Activated CD8-positive, alpha-beta T cell treated with anti-CD3 and anti-CD28 coated beads for 36 hours (primary cell): Measurements from ENCODE around the gene PPP1R14C. TPM values are rescaled to one million over a fixed set of nuclear protein-coding genes. Genes with fewer than 3 reads are reported as not detected.

Experiments used
- ATAC-seq: fragments of 200-7000 bp; cut with Tn5 transposase; one replicate; pipeline ENCODE4 v1.10.0; 2021; ENCODE audit warnings: mild to moderate bottlenecking, moderate library complexity
- CTCF ChIA-PET: fragments of 350-600 bp; sonication (Branson Sonifier 250); formaldehyde crosslinking; loops from one replicate; lab custom pipeline; 2021; ENCODE audit warnings: antibody characterized with exemption; lab: Charles Lee
- POLR2A ChIA-PET: fragments of 350-600 bp; sonication (Branson Sonifier 250); formaldehyde crosslinking; loops from one replicate; lab custom pipeline; 2021; ENCODE audit warnings: antibody characterized with exemption; lab: Charles Lee
- DNase-seq: peaks from one replicate; pipeline ENCODE4 v3.0.0-alpha.2; 2020
- H3K27ac Mint-ChIP-seq: one replicate; pipeline ENCODE4 v1.8.0; 2021; ENCODE audit warnings: mild to moderate bottlenecking, mixed read lengths
- H3K27me3 Mint-ChIP-seq: one replicate; pipeline ENCODE4 v1.8.0; 2021; ENCODE audit warnings: mixed read lengths
- H3K36me3 Mint-ChIP-seq: one replicate; pipeline ENCODE4 v1.8.0; 2021; ENCODE audit warnings: low read depth, mixed read lengths
- H3K4me1 Mint-ChIP-seq: one replicate; pipeline ENCODE4 v1.8.0; 2021; ENCODE audit warnings: low read depth, mixed read lengths
- H3K4me3 Mint-ChIP-seq: one replicate; pipeline ENCODE4 v1.8.0; 2021; ENCODE audit warnings: mild to moderate bottlenecking, moderate library complexity, mixed read lengths
- H3K9me3 Mint-ChIP-seq: one replicate; pipeline ENCODE4 v1.8.0; 2021; ENCODE audit warnings: mixed read lengths
- intact Hi-C: fragments of 100-400 bp; cut with micrococcal nuclease; formaldehyde crosslinking; loops from one replicate; pipeline ENCODE4 v1.10.0; 2022
- total RNA-seq, 2 experiments: library from RNA; stranded (reverse); gene quantifications; one replicate each; pipeline ENCODE4 v1.2.3, GENCODE V29; 2021
- TF ChIP-seq, protein P1 (sequence below): fragments of 200-600 bp; IDR thresholded peaks from one replicate; pipeline ENCODE4 v1.8.0; 2022; ENCODE audit warnings: antibody characterized with exemption, mild to moderate bottlenecking

The PPP1R14C gene
- total RNA-seq, 2 experiments from 2014 or later: 0.65 to 0.86 TPM

DNA sequence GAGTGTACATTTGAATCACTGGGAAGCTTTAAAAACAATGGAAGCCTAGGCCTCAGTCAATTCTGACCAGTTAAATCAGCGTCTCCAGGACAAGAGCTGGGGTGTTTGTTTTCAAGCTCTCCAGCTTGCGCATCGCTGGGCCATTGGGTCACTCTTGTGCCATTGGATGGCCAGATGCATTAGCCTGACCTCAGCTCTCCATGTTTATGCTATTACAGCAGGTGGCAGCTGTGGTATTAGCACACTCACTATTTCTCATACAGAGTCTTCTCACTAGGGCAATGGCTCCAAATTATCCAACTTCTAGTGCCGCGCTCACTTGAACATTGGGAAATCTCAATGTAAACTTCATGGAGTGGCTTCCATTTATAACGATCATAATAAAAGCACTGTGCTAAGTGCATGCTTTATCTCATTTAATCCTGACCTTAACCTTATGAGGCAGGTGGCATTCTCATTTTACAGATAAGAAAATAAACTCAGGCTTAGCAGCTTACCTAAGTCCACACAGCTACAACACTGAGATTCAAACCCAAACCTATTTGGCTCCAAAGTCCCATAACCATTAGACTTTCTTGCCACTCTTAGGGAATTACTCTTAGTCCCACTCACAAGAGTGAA, 108.8 kb downstream of the PPP1R14C start:
- DNase-seq: no peak
- H3K27ac Mint-ChIP-seq: no peak overlapping the region
- no peak overlapping the region for H3K4me3 Mint-ChIP-seq
- ChIA-PET POLR2A (interaction anchor here (0.9 to 1.3 kb wide), 2 partner anchors 11 to 12 kb away, joined by 3 to 7 read pairs; no protein-coding TSS in a partner anchor), CTCF (interaction anchor here (0.8 to 1.1 kb wide), 2 partner anchors 19 to 24 kb away, joined by 3 read pairs; no protein-coding TSS in a partner anchor)
- ATAC-seq: no peak
- H3K36me3 Mint-ChIP-seq: no peaks in the 10 kb centered on the region
- H3K27me3 Mint-ChIP-seq: peaks cover 20% of the 10 kb centered on the region
- peaks cover 28% of the 10 kb centered on the region for H3K4me1 Mint-ChIP-seq
- TF ChIP-seq, protein P1, sequence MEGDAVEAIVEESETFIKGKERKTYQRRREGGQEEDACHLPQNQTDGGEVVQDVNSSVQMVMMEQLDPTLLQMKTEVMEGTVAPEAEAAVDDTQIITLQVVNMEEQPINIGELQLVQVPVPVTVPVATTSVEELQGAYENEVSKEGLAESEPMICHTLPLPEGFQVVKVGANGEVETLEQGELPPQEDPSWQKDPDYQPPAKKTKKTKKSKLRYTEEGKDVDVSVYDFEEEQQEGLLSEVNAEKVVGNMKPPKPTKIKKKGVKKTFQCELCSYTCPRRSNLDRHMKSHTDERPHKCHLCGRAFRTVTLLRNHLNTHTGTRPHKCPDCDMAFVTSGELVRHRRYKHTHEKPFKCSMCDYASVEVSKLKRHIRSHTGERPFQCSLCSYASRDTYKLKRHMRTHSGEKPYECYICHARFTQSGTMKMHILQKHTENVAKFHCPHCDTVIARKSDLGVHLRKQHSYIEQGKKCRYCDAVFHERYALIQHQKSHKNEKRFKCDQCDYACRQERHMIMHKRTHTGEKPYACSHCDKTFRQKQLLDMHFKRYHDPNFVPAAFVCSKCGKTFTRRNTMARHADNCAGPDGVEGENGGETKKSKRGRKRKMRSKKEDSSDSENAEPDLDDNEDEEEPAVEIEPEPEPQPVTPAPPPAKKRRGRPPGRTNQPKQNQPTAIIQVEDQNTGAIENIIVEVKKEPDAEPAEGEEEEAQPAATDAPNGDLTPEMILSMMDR: no peak
- H3K9me3 Mint-ChIP-seq: peaks cover 9% of the 10 kb centered on the region
- intact Hi-C loops: no loop called here

DNA sequence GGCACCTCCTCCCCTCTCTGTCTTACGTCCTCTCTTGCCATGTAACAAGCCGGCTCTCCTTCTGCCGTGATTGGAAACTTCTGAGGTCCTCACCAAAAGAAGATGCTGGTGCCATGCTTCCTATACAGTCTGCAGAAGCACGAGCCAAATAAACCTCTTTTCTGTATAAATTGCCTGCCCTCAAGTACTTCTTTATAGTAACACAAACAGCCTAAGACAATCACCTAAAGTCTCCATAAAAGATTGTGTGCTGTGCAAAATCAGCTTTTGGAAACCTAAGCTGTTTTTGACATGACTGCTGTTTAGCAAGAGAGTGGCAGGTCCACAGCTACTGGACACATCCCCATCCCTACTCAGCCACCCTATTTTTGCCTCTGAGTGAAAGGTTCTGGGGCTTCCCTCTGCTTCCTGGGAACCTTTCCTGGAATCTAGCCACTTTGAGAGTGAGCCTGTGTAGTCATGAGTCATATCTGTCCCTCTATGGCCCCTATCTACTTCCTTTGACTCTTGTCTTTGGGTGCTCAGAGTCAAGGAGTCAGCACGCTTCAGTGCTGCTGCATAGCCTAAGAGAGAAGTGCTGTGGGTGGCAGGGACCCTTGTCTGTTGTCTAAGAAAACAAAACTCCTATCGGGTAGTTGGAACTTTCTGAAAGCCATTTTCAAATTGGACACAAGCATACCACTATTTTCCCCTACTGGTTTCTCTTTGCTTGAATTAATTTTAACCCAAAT, 110.0 kb downstream of the PPP1R14C start:
- no peak overlapping the region for H3K4me3 Mint-ChIP-seq
- ATAC-seq (peak; percentile 83), DNase-seq (no peak)
- CTCF ChIA-PET: interaction anchor here (0.6 to 1.3 kb wide), 2 partner anchors 172 to 418 kb away, joined by 3 to 4 read pairs; no protein-coding TSS in a partner anchor
- peaks cover 18% of the 10 kb centered on the region for H3K27me3 Mint-ChIP-seq
- H3K4me1 Mint-ChIP-seq: peaks cover 31% of the 10 kb centered on the region
- H3K9me3 Mint-ChIP-seq: peaks cover under 1% of the 10 kb centered on the region
- POLR2A ChIA-PET: interaction anchor here (1.3 kb wide), 1 partner anchor 10 kb away, joined by 7 read pairs; no protein-coding TSS in a partner anchor
- intact Hi-C loops: no loop called here
- TF ChIP-seq, protein P1: no peak
- H3K36me3 Mint-ChIP-seq: no peaks in the 10 kb centered on the region
- H3K27ac Mint-ChIP-seq: no peak overlapping the region

DNA sequence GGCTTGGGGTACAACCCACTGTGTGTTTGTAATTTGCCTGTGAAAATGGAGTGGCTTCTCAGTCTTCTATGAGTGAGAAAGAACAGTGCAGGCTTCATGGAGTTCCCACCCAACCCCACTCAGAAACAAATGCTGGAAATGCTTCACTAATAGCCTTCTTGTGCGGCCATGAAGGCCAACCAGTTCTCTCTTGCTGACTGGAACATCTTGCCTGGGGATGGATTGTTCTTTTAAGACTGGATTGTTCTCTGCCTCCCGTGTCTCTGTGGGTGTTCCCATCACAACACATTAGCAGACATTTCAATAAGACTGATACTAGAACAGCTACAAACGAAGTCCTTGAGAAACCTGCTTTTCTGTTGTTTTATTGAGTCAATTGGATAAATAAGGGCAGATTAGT, 110.6 kb downstream of the PPP1R14C start:
- Mint-ChIP-seq H3K36me3 (no peaks in the 10 kb centered on the region), H3K27ac (no peak overlapping the region), H3K9me3 (no peaks in the 10 kb centered on the region), H3K4me3 (no peak overlapping the region), H3K4me1 (peaks cover 31% of the 10 kb centered on the region), H3K27me3 (peaks cover 18% of the 10 kb centered on the region)
- CTCF ChIA-PET: interaction anchor here (0.6 to 1.3 kb wide), 2 partner anchors 173 to 417 kb away, joined by 3 to 4 read pairs; no protein-coding TSS in a partner anchor
- POLR2A ChIA-PET: no interaction called here
- ATAC-seq (no peak), DNase-seq (no peak)
- TF ChIP-seq, protein P1: no peak
- intact Hi-C loops: no loop called here

DNA sequence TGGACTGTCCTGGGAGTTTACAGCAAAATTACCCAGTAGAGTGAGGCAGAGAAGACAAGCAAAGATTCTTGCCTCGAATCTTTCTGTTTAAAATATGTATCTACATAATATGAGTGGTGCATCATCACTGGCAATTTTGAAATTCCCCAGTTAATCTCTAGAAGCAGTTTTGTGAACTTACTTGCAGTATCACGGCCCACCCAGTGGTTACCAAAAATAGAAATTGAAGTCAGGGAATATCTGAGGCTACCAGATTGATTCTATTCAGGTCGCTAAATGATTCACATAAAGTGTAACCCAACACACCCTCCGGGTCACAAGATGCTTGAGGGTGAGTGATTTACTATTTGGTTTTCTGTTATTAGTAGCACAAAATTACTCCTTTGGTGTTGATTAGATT, 111.9 kb downstream of the PPP1R14C start:
- H3K36me3 Mint-ChIP-seq: no peaks in the 10 kb centered on the region
- intact Hi-C loops: no loop called here
- TF ChIP-seq, protein P1: no peak
- DNase-seq (no peak), ATAC-seq (peak; percentile 49)
- no peak overlapping the region for H3K4me3 Mint-ChIP-seq
- peaks cover 31% of the 10 kb centered on the region for H3K4me1 Mint-ChIP-seq
- no peaks in the 10 kb centered on the region for H3K9me3 Mint-ChIP-seq
- POLR2A ChIA-PET: no interaction called here
- CTCF ChIA-PET: no interaction called here
- no peak overlapping the region for H3K27ac Mint-ChIP-seq
- H3K27me3 Mint-ChIP-seq: peaks cover 19% of the 10 kb centered on the region

DNA sequence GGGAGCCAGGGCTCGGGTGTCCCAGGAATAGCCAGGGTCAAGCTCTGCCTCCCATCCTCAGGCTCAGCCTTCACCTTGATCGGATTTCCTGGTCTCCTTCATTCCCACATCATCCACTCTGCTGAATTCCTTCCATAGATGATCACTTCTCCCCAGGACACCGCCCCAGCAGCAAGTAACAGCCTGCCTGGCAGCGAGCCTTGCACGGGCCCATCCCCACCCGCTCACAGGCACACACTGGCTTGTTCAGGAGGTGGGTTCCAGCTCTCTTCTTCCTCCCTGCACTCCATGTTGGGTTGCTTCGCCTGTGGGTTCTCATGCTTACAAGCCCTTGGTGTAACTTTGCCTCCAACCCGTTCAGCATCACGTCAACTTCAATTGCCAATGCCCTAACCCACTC, 113.0 kb downstream of the PPP1R14C start:
- H3K4me3 Mint-ChIP-seq: no peak overlapping the region

More for the DNA sequence above, 113.0 kb downstream of the PPP1R14C start:
- POLR2A ChIA-PET: interaction anchor here (1.0 kb wide), 1 partner anchor 9 kb away, joined by 3 read pairs; no protein-coding TSS in a partner anchor
- Mint-ChIP-seq H3K36me3 (no peaks in the 10 kb centered on the region), H3K9me3 (no peaks in the 10 kb centered on the region), H3K4me1 (peaks cover 31% of the 10 kb centered on the region), H3K27ac (no peak overlapping the region), H3K27me3 (peaks cover 18% of the 10 kb centered on the region)
- CTCF ChIA-PET: no interaction called here
- TF ChIP-seq, protein P1: no peak
- intact Hi-C loops: no loop called here
- ATAC-seq: no peak
- DNase-seq: no peak
